ENCODE results near the gene ENDOD1.

DNA sequence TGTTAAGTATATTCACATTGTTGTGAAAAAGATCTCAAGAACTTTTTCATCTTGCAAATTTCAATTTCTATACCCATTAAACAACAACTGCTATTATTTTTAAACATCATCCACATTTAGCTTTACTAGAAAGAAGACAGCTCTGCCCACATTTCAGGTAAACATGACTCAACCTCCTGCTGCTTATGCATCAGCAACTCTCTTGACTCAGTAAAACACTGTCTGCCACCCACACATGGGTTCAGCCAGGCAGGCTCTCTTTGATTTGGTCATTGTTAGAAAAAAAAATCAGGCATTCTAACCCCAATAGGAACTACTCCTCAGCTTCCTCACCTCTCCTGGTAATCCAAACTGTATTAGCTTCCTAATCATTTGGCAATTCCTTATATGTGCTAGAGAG lies 5.1 kb upstream of the ENDOD1 start:
- TF ChIP-seq, protein P1, sequence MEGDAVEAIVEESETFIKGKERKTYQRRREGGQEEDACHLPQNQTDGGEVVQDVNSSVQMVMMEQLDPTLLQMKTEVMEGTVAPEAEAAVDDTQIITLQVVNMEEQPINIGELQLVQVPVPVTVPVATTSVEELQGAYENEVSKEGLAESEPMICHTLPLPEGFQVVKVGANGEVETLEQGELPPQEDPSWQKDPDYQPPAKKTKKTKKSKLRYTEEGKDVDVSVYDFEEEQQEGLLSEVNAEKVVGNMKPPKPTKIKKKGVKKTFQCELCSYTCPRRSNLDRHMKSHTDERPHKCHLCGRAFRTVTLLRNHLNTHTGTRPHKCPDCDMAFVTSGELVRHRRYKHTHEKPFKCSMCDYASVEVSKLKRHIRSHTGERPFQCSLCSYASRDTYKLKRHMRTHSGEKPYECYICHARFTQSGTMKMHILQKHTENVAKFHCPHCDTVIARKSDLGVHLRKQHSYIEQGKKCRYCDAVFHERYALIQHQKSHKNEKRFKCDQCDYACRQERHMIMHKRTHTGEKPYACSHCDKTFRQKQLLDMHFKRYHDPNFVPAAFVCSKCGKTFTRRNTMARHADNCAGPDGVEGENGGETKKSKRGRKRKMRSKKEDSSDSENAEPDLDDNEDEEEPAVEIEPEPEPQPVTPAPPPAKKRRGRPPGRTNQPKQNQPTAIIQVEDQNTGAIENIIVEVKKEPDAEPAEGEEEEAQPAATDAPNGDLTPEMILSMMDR (IDR thresholded peaks at IDR 0.05), result no peak
- TF ChIP-seq POLR2A (IDR thresholded peaks at IDR 0.05) (no peak), EP300 (IDR thresholded peaks at IDR 0.05) (no peak)
